ENCODE measurements around the gene HOXA1.
A peak's percentile ranks its signal among the peaks of the same experiment; 100 is the strongest.

HOXA1 gene

GRCh38 chr7:27095897-27096767 lies at the start of gene HOXA1:
TSS of gene HOXA1 (minus strand) at chr7:27096000. CDS start at chr7:27095912, 88 bp downstream.
- DNase-seq = peak; percentile 94

DNA sequence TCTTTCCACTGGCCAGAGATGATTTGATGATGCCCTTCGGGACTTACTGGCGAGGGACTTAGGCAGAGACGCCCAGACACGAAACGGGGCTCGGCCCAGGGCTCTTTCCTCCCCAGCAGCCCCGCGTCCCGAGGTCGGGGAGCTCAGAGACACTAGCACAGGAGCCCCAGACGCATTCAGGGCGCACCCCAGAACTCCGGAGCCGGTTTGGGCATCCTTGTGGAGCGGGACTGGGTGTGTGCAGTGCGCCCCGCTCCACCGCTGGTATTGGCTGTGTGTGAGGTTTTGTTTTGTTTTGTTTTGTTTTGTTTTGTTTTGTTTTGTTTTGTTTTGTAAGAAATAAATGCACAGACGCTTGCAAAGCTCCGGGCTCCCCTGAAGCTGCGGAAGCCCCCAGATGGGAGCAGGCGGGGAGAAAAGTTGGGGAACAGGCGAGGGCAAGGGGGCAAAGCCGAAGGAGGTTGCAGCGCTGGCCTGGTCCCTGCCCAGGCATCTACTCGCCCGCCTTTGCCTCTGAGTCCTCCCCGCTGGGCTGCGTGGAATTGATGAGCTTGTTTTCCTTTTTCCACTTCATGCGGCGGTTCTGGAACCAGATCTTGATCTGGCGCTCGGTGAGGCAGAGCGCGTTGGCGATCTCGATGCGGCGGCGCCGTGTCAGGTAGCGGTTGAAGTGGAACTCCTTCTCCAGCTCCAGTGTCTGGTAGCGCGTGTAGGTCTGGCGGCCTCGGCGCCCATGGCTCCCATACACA lies 49.5 kb upstream of the HOXA1 start:
- no peak for DNase-seq

GRCh38 chr7:27144781-27145164 lies 49.0 kb upstream of the HOXA1 start:
- DNase-seq = no peak

DNA sequence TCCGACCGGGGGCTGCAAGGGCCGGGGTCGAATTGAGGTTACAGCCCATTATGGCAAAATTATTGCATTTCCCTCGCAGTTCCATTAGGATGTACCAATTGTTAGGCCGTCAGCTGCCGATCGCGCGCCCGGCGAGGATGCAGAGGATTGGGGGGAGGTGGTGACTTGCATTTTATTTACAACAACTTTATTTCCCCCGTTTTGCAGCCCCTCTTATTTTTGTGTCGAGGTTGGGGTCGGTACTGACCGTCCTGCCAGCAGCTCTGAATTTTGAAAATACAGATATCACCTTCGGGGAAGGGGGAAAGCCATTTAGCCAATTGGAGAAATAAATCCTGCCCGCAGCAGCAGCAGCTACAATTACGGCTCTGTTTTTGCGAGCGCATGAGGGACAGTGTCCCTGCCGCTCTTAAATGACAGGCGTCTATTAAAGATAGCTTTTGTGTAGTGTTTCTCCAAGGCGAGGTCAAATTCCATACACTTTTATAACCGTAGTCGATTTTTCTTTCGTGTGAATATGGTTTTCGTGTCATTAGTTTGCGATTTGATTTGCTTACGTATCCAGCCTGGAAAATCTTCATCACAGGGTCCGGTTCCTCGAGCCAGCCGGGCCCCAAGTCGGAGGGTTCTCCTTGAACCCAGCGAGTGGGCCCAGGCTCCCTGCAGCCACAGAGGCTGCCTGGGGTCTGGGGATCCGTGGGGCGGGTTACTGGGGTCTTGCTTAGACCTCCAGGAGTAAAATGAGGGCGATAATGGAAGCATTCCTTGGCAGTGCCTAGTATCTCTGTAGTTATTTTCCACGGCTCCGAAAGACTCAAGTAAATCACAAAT lies 48.4 kb upstream of the HOXA1 start:
- DNase-seq = no peak

GRCh38 chr7:27143023-27143949 lies 47.5 kb upstream of the HOXA1 start, which contains the start of gene HOXA5:
TSS of gene HOXA5 (minus strand) at chr7:27143681. CDS start at chr7:27143607, 74 bp downstream.
- DNase-seq = peak; percentile 99

DNA sequence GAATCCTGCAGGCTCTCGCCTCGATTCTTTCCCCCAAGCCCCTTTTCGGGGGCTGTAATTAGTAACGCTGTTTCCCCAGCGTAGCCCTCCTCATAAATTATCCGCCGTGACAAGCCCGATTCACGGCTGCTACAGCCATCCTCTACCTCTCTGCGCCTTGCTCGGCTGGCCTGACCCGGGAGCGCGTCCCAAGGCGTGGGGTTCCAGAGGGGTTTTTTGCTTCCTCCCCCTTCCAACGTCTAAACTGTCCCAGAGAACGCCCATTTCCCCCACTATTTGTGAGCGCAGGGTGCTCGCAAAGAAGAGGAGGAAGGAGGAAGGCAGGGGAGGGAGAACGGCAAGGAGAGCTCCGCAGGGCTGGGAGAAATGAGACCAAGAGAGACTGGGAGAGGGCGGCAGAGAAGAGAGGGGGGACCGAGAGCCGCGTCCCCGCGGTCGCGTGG lies 46.8 kb upstream of the HOXA1 start:
- DNase-seq = no peak

- DNase-seq = no peak
Observed at GRCh38 chr7:27141923-27142579, 46.3 kb upstream of the HOXA1 start.

DNA sequence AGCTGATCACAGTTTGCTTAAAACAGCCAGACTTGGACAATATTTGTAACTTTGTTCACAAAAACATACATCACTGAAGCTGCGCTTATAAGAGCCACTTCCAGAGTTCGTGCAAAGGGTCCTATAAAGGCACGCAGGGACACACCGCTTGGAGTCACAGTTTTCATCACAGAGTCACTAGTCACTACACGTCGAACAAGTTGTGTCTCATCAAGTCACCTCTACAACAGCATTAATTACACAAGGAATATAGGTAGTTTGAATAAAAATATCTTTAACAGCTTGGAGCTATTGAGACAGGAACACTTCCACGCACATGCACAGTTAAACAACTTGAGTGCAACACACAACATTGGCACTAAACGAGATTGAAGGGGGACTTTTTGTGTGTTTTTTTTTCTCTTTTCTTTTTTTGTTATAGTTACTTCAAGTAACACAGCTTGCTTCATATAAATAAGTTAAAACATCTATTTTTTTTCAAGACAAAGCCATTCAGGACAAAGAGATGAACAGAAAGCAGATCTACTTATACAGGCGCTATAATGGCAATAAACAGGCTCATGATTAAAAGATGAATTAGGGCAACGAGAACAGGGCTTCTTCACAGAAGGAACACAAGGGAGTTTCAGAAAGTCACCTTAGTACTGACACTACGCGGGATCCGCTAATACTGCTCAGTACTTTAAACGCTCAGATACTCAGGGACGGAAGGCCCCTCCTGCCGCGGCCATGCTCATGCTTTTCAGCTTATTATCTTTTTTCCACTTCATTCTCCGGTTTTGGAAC lies 45.5 kb upstream of the HOXA1 start:
- DNase-seq = no peak

DNA sequence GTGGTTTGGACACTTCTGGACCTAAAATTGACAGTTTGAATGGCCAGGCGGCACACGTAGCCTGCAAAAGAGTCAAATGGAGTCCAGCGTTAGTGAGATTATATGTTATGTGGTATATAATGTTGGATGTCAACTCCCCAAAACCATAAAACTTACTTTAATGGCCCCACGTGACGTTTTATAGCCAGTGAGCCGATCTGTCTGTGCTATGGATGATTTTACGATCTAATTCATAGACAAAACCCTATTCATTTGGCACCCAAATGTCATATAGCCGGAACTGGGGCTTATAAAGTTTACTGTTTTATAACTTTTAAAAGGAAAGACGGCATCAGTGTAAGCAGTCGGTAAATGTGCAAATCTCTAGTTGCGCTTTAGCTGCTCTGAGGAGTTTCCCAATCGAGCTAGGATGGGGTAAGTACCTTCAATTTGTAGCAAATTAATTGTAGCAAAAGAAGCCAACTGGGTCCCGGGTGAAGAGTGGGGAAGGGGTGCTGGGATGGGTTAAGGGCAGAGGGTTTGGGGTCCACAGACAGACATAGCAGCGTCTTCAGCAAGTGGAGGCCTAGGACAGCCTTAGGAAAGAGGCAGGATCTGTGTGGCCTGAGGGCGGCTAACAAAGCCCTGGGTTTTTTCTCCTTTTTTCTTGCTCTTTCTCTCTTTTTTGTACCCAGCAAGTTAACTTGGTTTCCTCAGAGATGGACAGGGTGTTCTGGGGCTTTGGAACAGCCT lies 44.5 kb upstream of the HOXA1 start:
- DNase-seq = no peak

GRCh38 chr7:27139334-27140125 lies 43.7 kb upstream of the HOXA1 start:
- DNase-seq = no peak

- DNase-seq = no peak
Observed at GRCh38 chr7:27138985-27139333, 43.2 kb upstream of the HOXA1 start.

DNA sequence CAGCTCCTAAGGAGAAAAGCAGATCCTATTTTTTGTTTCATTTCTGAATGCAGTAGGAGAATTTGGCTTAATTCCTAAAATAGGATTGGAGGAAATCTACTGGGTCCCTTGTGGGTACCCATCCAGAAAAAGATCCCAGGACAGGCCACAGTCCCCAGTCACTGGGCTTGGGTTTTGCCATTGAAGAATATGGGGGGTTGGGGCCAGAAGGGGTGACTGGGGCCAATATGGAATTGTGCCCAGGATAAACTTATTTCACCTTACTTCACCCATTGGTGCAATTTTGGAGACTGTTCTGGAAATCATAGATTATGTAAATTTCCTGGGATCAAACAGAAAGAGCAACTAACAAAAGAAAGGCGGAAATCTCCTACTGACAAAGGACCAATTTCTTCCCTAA lies 42.7 kb upstream of the HOXA1 start:
- DNase-seq = no peak

GRCh38 chr7:27137640-27138315 lies 42.0 kb upstream of the HOXA1 start:
- no peak for DNase-seq

DNA sequence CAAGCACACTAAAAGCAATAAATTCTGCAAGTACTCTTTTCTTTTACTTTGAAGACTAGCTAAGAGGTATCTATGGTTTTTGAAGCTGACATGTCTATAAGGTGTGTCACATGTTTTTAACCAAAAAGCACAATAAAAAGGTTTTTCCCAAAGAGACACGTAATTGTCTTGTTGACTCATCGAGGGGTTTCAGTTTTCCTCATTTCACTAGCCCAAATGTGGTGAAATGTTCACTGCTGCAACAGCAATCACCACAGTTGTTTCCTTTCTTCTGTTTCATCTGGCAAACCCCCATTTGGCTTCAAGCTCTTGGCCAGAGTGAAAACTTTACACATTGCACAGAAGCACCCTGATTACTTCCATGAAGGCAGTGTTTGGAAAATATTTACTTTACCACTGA lies 38.6 kb upstream of the HOXA1 start:
- no peak for DNase-seq

DNA sequence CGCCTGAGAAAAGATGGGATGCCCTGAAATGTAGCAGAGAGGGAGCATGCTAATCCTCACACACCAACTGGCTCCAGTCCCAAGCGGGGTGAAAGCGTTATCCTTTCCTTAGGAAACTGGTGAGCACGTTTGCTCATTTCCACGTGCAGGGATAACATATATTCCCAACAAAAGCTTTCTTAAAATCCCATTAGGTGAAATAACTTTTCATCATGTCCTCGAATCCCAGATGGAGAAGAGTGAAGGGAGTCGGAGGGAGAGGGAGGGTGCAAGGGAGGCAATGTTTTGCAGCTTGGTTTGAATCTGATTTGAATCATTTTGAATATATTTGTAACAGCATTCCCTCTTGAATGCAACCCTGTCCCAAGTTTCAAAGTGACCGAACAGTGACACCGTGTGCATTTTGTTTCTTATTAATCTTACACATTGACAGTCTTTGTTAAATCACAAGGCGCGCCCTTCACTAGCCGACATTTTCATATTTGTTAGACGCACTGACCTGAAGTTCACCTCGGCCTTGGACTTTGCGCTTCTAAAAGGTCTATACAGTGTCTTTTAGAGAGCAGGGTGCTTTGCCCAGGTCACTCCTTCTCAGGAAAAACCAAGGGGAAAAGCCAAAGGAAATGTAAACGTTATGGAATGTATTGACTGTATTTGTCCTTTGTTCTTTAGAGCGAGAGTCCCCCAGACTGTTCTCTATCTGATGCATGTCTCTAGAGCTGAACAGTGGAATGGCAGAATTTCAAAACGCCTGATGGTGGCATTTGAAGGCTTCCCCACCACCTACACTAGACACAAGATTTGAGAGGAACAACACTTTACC lies 37.8 kb upstream of the HOXA1 start:
- peak; percentile 98 for DNase-seq

GRCh38 chr7:27132978-27133377 lies 37.2 kb upstream of the HOXA1 start:
- no peak for DNase-seq

GRCh38 chr7:27132214-27132613 lies 36.4 kb upstream of the HOXA1 start:
- no peak for DNase-seq

Measured in NCI-H526 treated with DMSO at 0.1 percent for 48 hours (cell line).